Stimulated activated CD8-positive, alpha-beta memory T cell treated with anti-CD3 and anti-CD28 coated beads, Interleukin-4, amount 100 ng/mL, for 48 hours (primary cell): ENCODE measurements around the gene COMP.
"Not testable (repeated sequence)": the region's sequence is repeated elsewhere in the genome, so short reads cannot be mapped to it uniquely, and the experiment has no call there.

Source experiments
- DNase-seq: peaks from one replicate; pipeline ENCODE4 v3.0.0-alpha.2; 2020

The COMP gene

DNA sequence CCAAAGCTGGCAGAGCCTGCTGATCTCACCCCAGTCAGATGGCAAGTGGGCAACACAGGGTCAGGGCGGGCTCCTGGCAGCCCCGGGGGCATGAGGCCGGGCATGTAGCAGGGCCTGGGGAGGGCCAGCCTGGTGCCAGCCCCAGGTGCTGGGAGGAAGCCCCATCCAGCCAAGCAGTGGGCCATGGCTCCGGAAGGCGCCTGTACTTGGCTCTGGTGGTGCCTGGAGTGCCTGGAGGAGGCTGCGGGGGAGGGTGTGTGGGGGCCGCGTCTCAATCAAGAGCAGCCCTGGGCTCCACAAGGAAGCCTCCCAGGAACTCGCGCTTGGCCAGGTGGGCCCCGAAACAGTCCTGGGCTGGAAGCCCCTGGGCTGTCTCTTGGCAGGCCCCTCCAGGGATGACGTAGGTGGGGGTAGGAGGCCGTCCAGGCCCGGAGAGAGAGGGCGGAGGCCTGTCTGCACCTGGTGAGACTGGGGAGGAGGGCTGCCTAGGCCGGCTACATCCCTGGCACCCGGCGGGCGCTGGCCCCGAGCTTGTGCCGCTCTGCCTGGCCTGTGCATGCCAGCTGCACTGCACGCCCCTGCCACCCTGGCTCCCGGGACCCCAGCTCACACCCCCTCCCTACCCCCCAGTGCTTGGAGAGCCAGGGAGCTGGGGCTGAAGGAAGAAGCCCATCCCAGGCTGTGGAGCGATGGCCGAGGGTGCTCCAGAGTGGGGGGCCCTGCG is 45.9 kb downstream of the COMP start:
- no peak for DNase-seq

DNA sequence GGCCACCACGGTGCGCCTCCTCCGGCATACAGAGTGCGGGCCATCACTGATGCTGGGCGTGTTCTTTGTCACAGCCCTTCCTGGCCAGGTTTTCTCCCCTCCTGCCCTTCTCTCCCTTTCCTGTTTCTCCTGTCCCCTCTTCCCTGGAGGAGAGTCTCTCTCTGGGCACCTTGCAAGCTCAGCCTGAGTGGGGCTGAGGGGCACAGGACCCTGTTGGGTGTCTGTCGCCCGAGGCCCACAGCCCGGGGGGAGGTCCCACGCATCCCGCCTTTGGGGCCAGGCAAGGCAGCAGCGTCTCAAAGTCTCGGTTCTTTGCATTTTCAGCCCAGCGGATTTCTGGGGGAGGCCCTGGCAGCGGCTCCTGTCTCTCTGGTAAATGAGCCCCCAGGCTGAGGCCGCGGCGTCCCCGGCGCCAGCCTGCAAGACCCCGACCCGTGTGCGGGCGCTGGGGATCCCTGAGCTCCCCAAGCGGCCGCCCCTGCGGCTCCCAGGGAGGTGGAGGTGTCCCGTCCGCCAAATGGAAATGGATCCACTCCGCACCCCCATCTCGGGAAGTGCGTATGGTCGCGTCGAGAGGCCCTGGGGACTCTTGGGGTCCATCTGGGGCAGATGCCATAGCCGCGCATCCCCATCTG is 47.2 kb downstream of the COMP start:
- DNase-seq, result no peak

DNA sequence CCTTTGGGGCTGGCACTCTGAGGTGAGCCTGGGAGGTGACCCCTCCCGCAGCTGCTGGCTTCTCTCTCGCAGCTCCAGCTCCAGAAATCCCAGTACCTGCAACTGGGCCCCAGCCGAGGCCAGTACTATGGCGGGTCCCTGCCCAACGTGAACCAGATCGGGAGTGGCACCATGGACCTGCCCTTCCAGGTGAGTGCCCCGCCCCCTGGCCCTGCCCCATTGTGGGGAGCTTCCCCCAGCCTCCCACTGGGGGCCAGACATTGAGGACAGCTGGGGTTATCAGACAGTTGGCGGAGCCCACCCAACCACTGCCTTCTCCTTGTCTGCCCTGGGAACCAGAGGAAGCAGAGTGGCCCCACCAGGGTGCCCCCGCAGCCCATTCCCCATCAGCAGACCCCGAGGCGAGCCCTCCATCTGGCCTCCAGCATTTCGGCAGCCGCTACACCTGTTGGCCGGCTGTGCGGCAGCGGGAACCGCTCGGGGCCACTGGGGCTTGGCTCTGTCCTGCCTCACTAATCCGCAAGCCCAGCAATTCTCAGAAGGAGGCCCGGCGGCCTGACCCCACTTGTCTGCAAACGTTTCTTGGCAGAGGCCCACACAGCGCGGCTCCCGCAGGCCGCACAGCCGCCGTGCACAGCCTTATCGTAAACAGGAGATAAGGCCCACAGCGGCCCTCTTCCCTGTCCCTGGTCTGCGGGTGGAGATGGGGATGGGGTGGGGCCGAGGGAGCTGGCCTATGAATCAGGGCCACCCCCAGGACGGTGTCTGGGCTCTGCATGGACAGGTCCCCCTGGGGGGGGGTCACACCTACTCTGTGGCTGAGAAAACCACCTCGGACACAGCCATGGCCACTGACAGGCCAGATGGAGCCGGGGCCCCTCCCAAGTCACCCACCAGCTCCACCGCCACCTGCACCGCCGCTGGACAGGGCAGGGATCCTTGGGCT is 48.0 kb downstream of the COMP start:
- DNase-seq, result no peak

DNA sequence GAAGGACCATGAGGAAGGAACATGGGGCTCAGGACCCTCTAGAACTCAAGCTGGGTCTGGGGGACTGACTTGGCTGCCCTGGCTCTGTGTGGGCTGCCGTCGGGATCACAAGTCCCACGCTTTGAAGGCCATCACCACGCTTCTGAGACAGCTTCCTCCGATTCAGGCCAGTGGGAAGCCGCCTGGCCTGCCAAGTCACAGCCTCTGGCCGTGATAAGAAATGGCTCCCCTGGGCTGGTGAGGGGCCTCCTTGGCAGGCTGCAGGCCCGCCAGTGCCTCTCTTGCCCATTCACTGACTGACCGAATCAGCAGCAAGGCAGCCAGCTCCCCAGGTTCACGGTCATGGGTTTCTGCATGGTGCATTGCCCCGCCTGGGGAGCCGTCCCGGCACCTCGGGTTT is 48.8 kb downstream of the COMP start:
- DNase-seq, result no peak

DNA sequence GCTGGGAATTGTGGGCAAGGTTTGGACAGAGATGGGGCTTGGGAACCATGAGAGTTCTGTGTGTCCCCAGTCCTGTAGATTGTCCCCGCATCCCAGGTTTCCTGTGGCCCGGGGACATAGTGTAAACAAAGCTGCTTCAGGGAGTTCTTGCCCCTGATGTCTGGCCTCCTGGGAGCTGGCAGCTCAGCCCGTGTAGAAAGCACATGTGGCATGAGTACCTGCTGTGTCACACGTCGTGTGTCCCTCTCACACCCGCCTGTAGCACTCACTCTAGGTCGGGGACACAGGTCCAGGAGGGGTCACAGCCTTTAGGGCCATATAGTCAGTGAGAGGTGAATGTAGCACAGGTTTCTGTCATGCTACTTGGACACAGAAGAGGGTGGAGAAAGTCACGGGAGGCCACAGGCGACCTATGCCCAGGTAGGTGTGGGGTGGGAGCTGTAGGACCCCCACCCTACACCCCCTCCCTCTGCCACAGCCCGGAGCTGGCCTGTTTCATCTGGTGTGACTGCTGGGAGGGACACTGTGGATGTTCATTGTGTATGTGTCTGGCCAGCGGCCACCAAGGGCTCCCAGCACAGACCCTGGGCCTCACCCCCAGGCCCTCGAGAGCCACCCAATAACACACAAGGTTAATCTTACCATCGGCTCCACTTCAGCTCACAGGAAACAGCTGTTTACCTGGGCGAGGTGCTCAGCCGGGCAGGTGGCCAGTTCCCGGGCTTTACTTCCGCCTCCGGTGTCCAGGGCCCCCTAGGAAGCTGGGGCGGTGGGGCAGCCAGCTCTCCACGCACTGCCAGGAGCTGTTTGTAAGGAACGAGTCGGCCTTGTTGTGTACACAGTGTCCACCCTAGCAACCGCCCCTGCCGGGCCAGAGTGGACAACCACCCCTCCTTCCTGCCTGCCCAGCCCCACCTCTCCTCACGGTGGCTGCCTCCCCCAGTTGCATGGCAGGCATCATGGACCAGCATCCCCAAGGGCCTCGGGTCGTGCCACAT is 49.7 kb downstream of the COMP start:
- no peak for DNase-seq

DNA sequence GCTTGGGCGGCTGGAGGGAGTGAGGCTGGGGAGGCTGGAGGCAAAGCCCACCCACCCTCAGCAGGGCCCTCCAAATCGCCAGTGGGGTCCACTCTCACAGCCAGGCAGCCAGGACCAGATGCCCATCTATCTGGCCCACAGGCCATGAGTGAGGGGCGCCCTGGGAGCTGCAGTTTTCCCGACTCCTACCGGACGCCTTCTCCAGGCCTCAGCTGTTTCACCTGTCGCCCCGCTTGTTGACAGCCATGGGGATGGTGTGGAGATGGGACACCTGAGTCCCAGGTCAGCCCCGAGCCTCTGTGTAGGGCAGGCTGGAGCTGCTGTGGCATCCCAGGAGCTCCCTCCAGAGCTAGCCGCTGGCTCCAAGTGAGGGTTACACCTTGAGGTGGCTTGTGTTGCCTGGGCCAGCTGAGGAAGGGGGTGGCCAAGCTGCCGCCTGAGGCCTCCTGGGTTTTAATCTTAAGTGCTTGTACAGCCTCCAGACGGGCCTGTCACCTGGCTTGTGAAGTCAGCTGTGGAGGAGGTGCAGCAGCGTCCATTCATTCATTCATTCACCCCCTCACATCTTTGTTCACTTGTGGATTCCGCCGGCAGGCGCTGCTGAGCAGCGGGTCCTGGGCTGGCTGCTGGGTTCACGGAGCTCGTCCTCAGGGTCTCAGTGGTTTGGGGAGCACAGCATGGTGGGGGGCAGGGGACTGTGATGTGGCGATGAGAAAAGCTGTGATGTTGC is 52.0 kb downstream of the COMP start:
- no peak for DNase-seq

- no peak for DNase-seq
Observed at GRCh38 chr19:18737954-18738351, 53.2 kb downstream of the COMP start.

- DNase-seq, result no peak
Observed at GRCh38 chr19:18737337-18737953, 53.7 kb downstream of the COMP start.

DNA sequence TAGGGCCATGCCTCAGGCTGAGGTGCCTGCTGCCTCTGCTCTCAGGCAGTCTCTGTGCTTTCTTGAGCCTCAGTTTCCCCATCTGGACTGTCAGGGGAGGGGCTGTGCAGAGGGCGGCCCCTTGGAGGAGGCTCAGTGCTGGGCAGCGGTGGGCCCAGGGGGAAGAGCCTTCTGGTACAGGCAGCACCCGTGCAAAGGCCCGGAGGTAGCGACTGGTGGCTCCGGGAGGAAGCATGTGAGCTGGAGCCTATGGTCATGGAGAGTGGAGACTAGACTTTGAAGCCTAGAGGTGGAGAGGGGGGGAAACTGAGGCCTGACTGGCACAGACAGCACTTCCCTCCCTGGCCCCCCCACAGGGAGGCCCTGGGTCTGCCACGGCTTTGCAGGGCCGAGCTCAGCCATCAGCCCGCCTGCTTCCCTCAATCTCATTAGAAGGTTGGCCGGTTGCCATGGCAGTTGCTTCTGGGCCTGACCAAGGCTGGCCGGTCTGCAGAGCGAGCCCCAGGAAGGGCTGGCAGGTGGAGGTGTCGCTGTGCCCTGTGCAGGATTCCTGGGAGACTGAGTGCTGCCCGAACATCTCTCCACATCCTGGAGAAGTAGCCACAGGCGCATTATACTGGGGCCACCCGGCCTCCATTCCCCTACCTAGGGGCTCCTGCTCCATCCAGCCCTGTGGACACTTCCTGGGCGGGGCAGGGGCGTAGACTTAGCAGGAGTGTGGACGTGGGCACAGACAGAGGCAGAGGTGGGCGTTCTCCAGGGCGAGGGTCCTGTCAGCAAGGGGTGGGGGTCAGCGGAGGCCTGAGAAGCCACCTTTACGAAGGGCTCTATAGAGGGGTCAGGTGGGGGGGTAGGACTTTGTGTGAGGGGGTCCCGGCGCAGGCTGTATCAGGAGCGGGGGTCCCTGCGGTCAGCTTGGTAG is 54.4 kb downstream of the COMP start:
- DNase-seq, result no peak

GRCh38 chr19:18735752-18736151 is 55.4 kb downstream of the COMP start:
- no peak for DNase-seq

DNA sequence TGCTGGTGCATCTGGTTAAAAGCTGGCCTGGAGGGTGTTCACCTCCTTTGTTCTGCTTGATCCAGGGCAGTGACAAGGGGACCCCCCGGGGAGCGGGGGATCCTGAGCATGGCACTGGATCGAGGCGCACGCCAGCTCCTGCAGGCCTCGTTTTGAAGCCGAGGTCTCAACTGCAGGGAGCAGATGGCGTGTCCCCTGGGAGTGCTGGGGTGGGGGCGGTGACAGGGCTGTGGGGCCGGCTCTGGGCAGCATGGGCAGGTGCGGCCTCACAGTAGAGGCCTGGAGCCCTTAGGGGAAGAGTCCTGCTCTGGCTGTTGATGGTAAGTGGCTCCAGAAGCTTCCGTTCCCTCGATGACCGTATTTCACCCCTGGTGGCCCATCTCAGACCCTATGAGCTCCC is 55.8 kb downstream of the COMP start:
- no peak for DNase-seq

- DNase-seq, result not testable (repeated sequence)
Observed at GRCh38 chr19:18733762-18734332, 57.3 kb downstream of the COMP start.

DNA sequence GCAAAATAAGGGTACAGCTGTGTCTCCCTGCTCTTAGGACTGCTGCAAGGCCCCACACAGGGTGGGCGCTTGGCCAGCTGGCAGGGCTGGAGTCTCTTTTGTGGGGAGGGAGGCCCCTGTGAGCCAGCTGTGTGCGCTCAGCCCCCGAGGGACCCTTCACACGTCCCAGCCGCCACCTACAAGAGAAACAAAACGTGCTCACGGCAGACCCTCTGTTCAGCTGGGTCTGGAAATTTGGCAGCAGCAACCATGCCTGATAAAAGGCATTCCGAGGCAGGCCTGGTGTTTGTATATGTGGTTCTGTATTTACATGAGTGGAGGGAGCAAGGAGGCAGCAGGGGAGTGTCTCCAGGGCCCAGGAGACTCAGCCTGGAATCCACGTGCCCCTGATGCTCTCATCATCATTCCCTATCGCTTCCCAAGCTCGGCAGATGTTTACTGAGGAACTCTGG is 57.9 kb downstream of the COMP start:
- no peak for DNase-seq
